HG03354 (cell line): ENCODE data around the gene VCX2.
"Not testable (repeated sequence)": the region's sequence is repeated elsewhere in the genome, so short reads cannot be mapped to it uniquely, and the experiment has no call there.

ENCODE experiments used
- ATAC-seq: cut with Tn5 transposase; IDR thresholded peaks from one replicate; pipeline ENCODE4 v1.9.1; 2021; ENCODE audit warnings: mild to moderate bottlenecking; ENCODE audit not compliant: unreplicated experiment, poor library complexity, severe bottlenecking

Gene VCX2

DNA sequence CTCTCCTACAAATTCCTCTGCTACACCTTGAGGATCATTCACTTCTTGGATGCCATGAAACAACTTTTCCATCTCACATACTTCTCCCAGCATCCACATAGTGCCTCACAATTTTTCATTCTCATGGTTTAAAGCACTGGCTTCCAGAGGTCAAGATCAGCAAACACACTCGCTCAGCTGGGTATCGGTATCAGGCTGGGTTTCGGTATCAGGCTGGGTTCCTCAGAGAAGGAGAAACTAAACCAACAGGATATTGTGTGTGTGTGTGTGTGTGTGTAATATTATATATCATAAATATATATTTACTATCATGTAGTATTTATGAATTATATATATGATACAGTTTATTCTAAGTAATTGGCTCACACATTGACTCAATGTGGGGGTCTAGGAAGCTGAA lies at the start of gene VCX2:
Gene VCX2 (minus strand): TSS at position 99 of the 400 bp plus-strand sequence. CDS start 624 bp downstream, outside the sequence.
- ATAC-seq: not testable (repeated sequence)

DNA sequence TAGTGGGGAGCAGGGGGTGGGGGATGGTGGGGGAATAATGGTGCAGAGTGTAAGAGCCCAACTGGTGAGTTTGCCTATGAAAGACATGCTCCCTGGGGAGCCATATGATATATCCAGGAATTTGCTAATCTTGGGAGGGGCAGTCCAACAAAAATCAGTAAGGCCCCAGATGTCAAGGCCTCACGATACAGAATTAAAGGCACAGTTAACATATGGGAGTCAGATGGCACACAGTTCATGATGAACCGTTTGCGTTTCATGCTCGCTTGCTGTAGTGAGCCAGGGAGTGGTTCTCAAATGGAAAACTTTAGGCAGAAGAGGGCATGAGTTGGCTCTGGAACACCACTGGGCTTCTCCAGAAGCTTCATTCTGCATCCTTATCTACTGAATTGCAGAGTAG lies 33.9 kb upstream of the VCX2 start:
- no peak for ATAC-seq

DNA sequence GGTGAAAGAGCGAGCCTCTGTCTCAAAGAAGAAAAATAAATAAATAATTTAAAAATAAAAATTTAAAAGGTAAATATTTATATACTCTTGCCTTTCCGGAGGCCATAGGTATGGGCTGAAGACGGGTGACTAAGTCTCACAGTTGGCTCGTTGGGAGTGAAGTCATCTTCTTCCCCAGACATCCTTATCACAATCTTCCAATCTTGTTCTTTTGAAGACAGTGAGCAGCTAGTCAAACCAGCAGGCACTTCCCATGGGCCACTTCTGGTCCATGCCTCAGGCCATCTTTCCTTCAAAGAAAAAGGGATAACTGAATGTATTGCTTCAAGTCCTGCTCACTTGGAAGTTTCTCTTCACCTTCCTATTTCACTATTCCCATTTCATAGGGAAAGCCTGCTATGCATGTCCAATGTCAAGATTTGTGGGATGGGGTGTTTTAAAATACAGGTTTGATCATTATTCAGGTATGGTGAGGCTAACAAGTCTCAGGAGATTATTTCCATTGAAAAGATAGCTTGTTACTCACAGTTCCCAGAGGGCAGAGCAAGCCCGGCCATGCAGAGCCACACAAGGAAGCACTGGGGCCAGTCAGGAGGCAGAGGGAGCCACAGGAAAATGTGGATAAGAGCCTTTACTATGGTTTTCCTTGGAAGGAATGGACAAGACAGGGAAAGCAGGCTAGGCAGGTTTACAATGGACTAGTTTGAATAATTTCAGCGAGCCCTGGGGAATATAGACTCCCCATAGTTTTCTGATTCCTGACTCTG lies 33.3 kb upstream of the VCX2 start:
- ATAC-seq: no peak

DNA sequence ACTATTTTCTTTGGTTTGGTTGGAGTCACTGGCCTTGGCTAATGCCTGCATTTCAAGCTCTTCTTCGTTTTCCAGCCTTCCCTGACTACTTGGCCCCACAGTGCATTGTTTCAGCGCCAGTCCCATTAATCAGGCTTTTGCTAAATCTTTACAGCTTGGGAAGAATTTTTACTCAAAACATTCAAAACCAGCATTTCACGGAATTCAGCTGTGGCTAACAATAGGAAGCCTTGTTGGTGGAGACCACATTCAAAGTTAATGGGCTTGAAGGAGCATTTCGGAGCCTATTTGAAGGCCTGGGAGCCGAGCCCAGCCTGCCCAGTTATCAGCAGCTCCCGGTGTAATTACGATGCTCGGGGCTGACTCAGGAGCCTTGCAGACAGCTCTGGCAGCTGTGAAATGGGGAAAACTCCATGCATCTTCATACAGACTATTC lies 30.8 kb upstream of the VCX2 start:
- no peak for ATAC-seq

DNA sequence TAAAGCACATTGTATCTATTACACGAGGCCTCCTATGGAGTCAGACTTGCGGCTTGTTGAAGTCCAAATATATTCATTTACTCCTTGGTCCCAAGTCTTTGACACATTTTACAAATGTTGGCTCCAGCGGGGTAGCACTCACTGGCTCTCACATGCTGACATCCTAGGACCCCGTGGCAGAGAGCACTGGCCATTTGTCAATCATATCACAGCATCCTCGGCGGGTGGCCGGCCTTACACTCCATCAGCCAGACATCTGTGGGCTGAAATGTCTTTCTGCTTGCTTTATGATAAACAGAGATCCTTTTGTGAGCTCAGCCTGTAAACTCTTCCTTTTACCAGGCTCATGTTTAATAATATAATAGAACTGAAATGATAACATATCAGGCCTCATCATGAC lies 25.7 kb upstream of the VCX2 start:
- ATAC-seq: no peak

DNA sequence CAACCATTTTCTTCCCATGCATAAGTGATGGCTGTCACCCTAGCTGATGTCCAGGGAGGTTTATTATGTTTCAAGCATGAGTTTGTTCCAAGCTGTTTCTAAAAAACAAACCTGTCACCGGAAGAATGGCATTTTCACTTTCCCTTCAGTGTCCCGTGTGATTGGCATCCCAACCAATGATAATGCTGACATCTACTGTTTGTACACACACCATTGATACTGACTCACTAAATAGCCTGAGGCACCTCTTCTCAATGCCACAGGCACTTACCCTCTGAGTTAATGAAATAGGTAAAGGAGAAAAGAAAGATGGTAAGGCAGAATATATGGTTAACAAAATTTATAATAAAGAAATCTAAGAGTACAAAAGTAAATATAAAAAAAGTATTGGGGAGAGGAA lies 23.1 kb upstream of the VCX2 start:
- ATAC-seq: no peak

DNA sequence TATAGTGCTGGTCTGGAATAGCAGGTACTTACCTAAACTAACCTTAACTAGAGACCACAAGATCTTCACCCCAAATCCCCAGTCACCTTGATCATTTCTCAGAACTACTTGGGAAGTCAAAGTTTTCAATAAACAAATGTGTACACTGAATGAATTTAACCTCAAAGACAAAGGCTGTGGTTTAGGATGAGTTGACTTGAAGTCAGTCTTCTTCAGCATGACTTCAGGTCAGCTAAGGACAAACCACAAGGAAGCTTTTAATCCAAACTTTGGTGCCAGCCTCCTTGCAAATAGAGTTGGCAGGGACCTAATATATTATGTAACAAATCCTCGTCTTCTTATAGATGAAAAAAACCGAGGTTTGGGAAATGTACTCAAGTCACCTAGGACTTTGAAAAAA lies 21.2 kb upstream of the VCX2 start:
- ATAC-seq: no peak

DNA sequence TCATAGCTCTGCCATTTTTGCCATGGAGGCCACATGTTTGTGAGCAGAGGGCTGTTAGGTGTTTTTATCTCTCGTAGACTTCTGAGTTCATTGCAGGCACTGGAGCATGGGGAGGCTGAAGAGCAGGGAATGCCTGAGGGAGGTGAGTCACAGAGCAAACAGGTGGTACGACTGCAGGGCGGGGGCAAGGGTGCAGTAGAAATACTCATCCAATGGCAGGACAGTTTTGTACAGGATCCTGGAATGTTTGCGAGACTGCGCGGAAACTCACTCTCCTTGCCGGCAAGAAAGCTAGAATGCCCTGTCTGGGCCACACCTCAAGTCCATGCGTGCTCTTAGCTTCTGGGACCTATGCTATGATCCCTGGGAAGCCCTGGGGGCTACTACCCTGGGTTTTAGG lies 20.0 kb upstream of the VCX2 start:
- no peak for ATAC-seq

DNA sequence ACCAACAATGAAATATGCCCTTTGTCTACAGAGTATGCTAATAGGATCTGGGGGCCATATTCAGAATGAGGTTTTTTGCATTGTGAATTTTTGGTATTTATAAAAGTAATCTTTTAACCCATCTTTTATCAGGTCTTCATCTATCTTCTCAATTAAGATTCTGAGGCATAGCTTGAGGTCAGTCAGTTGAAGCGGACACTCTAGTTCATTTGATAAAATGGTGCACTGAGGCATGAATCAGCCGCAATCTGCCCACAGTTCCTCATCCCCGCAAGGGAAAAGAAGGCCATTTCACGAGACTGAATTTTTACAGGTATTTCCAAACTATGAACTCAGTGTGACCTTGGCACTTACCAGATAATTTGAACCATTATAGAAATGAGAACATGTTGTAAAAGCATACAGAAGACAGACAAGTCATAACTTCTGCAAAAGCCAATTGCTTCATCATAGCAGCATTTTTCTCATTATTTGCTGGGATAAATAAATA lies 19.3 kb upstream of the VCX2 start:
- no peak for ATAC-seq

DNA sequence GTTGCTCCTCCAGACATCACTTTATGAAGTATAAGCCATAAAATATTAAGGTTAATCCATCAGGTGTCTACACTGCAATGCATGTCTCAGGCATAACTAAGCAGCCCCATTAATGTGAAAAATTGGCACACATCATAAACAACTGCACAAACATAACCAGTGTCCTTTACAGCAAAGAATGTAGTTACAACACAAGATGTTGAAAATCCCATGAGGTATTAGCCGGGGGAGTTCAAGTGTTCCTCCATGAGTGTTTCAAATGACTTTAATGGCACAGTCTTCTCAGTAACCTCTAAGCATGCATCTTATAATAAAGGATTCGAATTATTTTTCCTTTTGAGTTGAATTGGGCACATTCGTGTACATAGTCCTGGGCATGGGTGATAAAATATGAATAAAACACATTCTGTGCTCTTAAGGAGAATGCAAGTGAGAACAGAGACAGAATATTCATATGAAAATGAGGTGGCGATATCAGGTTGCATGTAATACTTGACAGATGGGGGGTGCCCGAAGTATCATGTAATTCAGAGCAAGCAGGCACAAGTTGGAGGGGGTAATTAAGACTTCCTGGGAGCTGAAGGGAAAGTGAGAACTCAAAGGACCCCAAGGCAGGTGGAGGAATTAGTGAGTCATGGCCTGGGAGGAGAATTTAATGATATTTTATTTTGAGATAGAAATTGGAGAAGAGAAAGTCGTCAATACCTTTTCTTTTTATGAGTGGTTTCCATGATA lies 18.2 kb upstream of the VCX2 start:
- ATAC-seq: no peak

DNA sequence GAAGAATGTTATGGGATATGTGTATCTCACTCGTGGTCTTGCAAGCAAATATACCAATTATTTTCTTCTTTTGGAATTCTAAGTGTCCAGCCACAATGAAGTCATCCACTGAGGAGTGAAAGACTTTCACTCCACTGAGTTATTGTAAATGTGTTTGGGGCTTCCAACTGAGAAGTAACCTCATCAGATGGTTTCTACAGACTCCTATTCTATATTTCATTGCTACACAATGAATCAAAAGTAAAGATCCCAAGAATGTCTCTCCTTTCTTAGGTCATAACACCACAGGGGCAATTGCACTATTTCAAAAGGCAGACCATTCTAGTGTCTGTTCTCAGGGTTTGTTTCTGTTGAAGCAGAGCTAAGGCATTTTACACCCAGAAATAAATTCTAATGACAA lies 12.3 kb upstream of the VCX2 start:
- no peak for ATAC-seq

DNA sequence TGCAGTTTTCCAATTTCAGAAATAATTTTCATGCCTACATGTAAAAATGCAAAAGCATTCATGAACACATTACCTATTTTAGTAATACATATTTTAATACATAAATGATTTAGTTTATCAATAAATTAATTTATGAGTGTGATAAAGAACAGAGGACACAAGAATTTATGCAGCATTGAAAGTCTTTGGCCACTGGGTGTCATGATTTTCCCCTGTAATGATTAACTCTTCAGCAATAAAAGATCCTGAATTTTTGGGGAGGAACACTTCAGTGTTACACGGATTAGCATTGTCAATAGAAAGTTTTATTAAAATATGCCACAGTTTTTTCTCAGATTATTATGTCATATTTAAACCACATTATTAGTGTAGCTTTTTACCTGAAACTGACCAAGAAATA lies 8.6 kb upstream of the VCX2 start:
- ATAC-seq: no peak

DNA sequence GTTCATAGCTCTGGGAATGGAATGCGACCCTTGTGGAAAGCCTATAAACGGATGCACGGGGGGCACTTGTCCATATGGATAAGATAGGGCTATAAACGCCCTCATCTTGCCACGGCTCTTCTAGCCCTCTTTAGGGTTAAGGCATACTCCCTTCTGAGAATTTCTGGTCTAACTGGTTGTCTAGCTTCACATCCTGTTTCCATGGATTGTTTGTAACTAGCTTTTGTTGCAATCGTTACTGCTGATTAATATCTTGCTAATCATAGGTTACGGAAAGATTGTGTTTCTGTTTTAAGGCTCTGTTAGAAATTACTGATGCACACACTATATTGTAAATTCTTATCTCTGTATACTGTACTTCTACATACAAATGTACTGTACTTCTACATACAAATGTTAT lies 17.1 kb downstream of the VCX2 start:
- ATAC-seq: not testable (repeated sequence)

DNA sequence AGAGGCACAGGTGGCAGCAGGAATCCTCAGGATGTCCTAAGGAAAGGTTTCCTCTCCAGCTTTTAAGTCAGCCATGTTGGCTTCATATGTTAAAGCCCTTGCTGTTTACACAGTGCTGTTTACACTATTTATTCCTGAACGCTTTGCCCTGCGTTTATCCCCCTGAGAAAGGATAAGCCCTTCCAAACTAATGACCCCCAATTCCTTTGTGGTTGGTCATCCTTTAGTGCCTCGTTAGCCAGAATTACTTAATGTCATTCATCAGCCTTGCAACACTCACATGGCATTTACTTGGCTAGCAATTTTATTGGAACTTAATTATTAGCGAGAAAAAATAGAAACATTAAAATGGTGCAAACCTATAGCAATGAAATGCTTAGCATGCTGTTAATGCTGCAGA lies 23.8 kb downstream of the VCX2 start:
- ATAC-seq: no peak

DNA sequence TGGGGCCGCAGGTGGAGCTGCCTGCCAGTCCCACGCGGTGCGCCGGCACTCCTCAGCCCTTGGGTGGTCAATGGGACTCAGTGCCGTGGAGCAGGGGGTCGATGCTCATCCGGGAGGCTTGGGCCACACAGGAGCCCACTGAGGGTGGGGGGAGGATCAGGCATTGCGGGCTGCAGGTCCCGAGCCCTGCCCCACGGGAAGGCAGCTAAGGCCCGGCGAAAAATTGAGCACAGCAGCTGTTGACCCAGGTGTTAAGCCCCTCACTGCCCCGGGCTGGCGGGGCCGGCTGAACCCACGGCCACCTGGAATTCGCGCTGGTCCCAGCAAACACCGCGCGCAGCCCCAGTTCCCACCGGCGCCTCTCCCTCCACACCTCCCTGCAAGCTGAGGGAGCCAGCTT lies 26.1 kb downstream of the VCX2 start:
- no peak for ATAC-seq

DNA sequence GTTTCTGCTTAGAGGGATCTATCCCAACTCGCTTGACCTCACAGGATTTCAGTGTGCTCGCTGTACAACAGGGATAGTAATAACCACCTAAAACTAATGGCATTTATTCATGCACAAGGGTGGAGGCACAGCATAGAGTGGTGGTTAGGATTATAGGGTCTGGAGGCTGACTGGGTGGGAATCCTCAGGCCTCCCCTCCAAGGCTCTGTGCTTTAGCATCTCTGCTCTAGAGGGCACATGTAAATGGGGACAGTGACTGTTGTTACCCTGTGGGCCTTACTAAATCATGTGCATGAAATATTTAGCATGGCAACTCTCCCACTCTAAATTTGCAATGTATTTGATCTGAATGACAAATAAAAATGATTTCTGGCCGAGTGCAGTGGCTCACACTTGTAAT lies 29.2 kb downstream of the VCX2 start:
- ATAC-seq: no peak

DNA sequence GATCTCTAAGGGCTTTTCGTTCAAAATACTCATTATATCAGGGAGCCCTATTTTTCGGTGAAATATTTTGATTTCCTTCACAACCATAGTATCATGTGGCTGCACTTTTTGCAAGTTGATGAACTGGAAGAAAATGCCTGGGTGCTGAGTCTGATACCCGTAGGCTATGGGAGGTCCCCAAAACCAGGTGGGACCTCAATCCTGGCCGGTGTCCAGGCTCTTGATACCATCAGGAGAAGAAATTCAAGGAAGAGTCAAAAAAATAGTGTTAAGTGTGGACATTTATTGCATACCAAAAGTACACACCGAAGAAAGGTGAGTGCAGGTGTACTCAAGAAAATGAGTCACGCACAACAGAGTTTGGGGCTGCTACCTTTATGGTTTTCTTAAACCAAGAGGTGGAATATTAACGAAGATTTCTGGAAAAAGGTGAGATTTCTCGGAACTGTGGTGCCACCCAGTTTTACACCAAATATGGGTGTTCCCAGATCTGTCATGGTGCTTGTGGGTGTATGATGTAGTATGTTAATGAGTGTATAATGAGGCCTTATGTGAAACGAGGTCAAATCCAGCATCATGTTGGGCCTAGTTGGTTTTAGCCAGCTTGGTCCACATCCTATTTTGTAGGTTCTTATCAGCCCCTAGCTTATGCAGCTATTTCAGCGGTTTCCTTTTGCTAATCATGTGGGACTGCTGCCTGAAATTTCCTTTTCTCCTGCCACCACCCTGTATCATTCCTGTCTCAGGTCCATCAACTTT lies 29.9 kb downstream of the VCX2 start:
- no peak for ATAC-seq

DNA sequence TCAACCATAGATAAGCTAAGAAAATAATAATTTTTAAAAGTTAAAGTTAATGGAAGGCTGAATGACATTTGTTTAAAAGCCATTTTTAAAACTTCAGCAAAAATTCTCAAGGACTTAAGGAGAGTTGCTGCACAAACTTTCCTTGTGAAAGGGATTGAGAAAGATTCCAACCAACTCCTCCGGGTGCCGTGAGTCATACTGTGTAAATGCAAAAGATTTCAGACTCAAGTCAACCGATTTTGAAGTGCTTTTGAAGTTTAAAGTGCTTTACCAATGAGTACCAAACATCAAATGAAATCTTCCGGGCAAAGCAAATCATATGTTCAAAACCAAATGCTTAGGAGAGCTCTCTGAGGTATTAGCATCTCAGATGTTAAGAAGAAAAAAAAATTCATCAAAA lies 31.4 kb downstream of the VCX2 start:
- no peak for ATAC-seq

DNA sequence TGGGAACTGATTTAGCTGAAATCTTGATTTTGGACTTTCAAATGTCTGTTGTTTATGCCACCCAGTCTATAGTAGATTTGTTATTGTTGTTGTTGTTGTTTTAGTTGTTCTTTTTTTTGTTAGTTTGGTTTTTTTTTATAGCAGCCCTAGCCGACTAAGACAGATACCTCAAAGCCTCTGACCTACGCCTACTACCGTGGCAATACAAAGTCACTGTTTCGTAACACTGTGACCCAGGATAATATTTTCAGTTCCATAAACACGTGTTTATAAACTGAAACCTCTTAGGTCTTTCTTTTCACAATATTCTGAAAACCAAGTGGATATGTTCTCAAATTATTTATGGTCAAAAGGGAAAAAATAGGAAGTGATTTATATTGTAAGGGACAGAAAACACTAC lies 32.8 kb downstream of the VCX2 start:
- ATAC-seq: no peak

DNA sequence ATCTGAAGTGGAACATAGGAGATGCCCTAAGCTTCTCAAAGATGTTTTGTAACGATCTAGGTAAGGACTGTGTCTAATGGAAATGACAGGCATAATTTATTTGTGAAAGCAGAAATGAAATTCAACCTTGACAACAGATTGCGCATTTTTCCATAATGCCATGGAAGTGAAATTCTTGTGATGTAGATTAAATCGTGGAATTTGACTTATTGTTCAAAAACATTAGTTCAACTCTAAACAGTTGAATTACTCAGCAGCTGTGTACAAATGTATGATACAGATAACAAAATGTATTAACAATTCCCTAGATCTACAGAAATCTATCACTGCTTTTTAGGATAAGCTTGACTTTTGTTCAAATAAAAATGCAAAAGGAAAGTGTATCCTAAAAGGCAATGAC lies 44.4 kb downstream of the VCX2 start:
- no peak for ATAC-seq

DNA sequence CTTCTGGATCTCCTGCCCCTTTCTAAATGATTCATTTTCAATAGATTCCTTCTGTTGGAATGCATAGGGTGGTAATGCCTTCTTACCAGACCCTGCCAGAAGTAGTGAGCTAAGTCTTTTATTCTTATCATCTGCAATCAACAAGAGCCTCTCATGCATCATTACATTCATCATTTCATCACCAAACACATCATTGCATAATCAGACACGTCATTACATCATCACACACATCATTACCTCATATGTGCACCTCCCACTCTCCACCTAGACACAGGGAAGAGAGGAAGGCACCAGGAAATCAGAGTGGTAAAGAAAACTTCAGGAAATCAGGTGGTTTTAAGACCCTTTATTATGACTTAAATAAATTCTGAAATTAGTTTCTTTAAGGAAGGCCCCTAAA lies 45.0 kb downstream of the VCX2 start:
- no peak for ATAC-seq
